ENCODE results near the gene ATXN7L1. TPM values are rescaled to one million over a fixed set of nuclear protein-coding genes. Genes with fewer than 3 reads are reported as not detected.
A peak's percentile ranks its signal among the peaks of the same experiment; 100 is the strongest.

ATXN7L1 gene
- total RNA-seq, 2 experiments from 2014 or later = 3.7 to 4.4 TPM

GRCh38 chr7:105590793-105591192 is 285.6 kb downstream of the ATXN7L1 start:
- no peak overlapping the region for H3K27ac Mint-ChIP-seq
- H3K36me3 Mint-ChIP-seq = no peaks in the 10 kb centered on the region
- no peaks in the 10 kb centered on the region for H3K27me3 Mint-ChIP-seq
- DNase-seq = no peak
- H3K4me1 Mint-ChIP-seq = peaks cover 9% of the 10 kb centered on the region
- H3K9me3 Mint-ChIP-seq = no peaks in the 10 kb centered on the region
- no peak overlapping the region for H3K4me3 Mint-ChIP-seq

GRCh38 chr7:105589356-105590077 is 286.9 kb downstream of the ATXN7L1 start:
- no peaks in the 10 kb centered on the region for H3K27me3 Mint-ChIP-seq
- H3K4me1 Mint-ChIP-seq = peaks cover 9% of the 10 kb centered on the region
- H3K36me3 Mint-ChIP-seq = no peaks in the 10 kb centered on the region
- H3K9me3 Mint-ChIP-seq = no peaks in the 10 kb centered on the region
- H3K4me3 Mint-ChIP-seq = no peak overlapping the region
- no peak overlapping the region for H3K27ac Mint-ChIP-seq
- DNase-seq = peak; percentile 48

- H3K27me3 Mint-ChIP-seq = no peaks in the 10 kb centered on the region
- H3K9me3 Mint-ChIP-seq = peaks cover 3% of the 10 kb centered on the region
- no peaks in the 10 kb centered on the region for H3K36me3 Mint-ChIP-seq
- peaks cover 9% of the 10 kb centered on the region for H3K4me1 Mint-ChIP-seq
- DNase-seq = no peak
- no peak overlapping the region for H3K4me3 Mint-ChIP-seq
- H3K27ac Mint-ChIP-seq = no peak overlapping the region
These were observed 288.3 kb downstream of the ATXN7L1 start for GRCh38 chr7:105587909-105588635.

- peaks cover 16% of the 10 kb centered on the region for H3K4me1 Mint-ChIP-seq
- no peaks in the 10 kb centered on the region for H3K36me3 Mint-ChIP-seq
- peaks cover 3% of the 10 kb centered on the region for H3K9me3 Mint-ChIP-seq
- H3K4me3 Mint-ChIP-seq = no peak overlapping the region
- no peak overlapping the region for H3K27ac Mint-ChIP-seq
- no peak for DNase-seq
- H3K27me3 Mint-ChIP-seq = peaks cover 15% of the 10 kb centered on the region
These were observed 290.4 kb downstream of the ATXN7L1 start for GRCh38 chr7:105585850-105586500.

GRCh38 chr7:105584165-105584564 is 292.2 kb downstream of the ATXN7L1 start:
- Mint-ChIP-seq H3K4me1 (peaks cover 11% of the 10 kb centered on the region), H3K4me3 (no peak overlapping the region), H3K27ac (no peak overlapping the region), H3K9me3 (peaks cover 3% of the 10 kb centered on the region), H3K27me3 (peaks cover 21% of the 10 kb centered on the region), H3K36me3 (no peaks in the 10 kb centered on the region)
- no peak for DNase-seq

GRCh38 chr7:105583061-105583460 is 293.3 kb downstream of the ATXN7L1 start:
- peaks cover 21% of the 10 kb centered on the region for H3K27me3 Mint-ChIP-seq
- H3K27ac Mint-ChIP-seq = no peak overlapping the region
- DNase-seq = no peak
- no peaks in the 10 kb centered on the region for H3K36me3 Mint-ChIP-seq
- H3K4me1 Mint-ChIP-seq = peaks cover 7% of the 10 kb centered on the region
- peaks cover 3% of the 10 kb centered on the region for H3K9me3 Mint-ChIP-seq
- no peak overlapping the region for H3K4me3 Mint-ChIP-seq

- H3K4me1 Mint-ChIP-seq = peaks cover 7% of the 10 kb centered on the region
- H3K9me3 Mint-ChIP-seq = peaks cover 3% of the 10 kb centered on the region
- peak; percentile 68 for DNase-seq
- H3K36me3 Mint-ChIP-seq = no peaks in the 10 kb centered on the region
- H3K27ac Mint-ChIP-seq = peak within 1 kb of the TSS; percentile 29
- peak within 1 kb of the TSS; percentile 74 for H3K4me3 Mint-ChIP-seq
- H3K27me3 Mint-ChIP-seq = peaks cover 21% of the 10 kb centered on the region
These were observed 295.2 kb downstream of the ATXN7L1 start, which contains the start of gene EFCAB10 for GRCh38 chr7:105581066-105581811. Gene EFCAB10 (minus strand): TSS chr7:105581493. CDS start chr7:105581463, 30 bp downstream.

GRCh38 chr7:105580022-105580740 is 296.2 kb downstream of the ATXN7L1 start:
- Mint-ChIP-seq H3K27ac (no peak overlapping the region), H3K9me3 (peaks cover 3% of the 10 kb centered on the region), H3K27me3 (peaks cover 21% of the 10 kb centered on the region), H3K36me3 (no peaks in the 10 kb centered on the region), H3K4me1 (peaks cover 7% of the 10 kb centered on the region), H3K4me3 (no peak overlapping the region)
- DNase-seq = no peak

- no peak for DNase-seq
- no peak overlapping the region for H3K27ac Mint-ChIP-seq
- peaks cover 5% of the 10 kb centered on the region for H3K36me3 Mint-ChIP-seq
- H3K4me1 Mint-ChIP-seq = peaks cover 7% of the 10 kb centered on the region
- peaks cover 1% of the 10 kb centered on the region for H3K9me3 Mint-ChIP-seq
- H3K4me3 Mint-ChIP-seq = no peak overlapping the region
- peaks cover 21% of the 10 kb centered on the region for H3K27me3 Mint-ChIP-seq
These were observed 297.9 kb downstream of the ATXN7L1 start for GRCh38 chr7:105578496-105578895.

- H3K27ac Mint-ChIP-seq = no peak overlapping the region
These were observed 299.1 kb downstream of the ATXN7L1 start for GRCh38 chr7:105577251-105577650.

GRCh38 chr7:105571891-105572290 is 304.5 kb downstream of the ATXN7L1 start:
- Mint-ChIP-seq H3K9me3 (peaks cover 1% of the 10 kb centered on the region), H3K27ac (no peak overlapping the region), H3K36me3 (peaks cover 13% of the 10 kb centered on the region), H3K4me3 (no peak overlapping the region), H3K27me3 (no peaks in the 10 kb centered on the region), H3K4me1 (no peaks in the 10 kb centered on the region)
- no peak for DNase-seq

More at GRCh38 chr7:105577251-105577650, 299.1 kb downstream of the ATXN7L1 start:
- DNase-seq = no peak
- Mint-ChIP-seq H3K27me3 (peaks cover 15% of the 10 kb centered on the region), H3K36me3 (peaks cover 5% of the 10 kb centered on the region), H3K9me3 (peaks cover 1% of the 10 kb centered on the region), H3K4me3 (no peak overlapping the region), H3K4me1 (peaks cover 7% of the 10 kb centered on the region)

GRCh38 chr7:105567821-105568220 is 308.6 kb downstream of the ATXN7L1 start:
- H3K36me3 Mint-ChIP-seq = peaks cover 19% of the 10 kb centered on the region
- H3K9me3 Mint-ChIP-seq = no peaks in the 10 kb centered on the region
- H3K4me3 Mint-ChIP-seq = no peak overlapping the region
- H3K27ac Mint-ChIP-seq = peak overlapping the region; percentile 48
- no peaks in the 10 kb centered on the region for H3K27me3 Mint-ChIP-seq
- no peaks in the 10 kb centered on the region for H3K4me1 Mint-ChIP-seq
- DNase-seq = no peak

- Mint-ChIP-seq H3K4me1 (no peaks in the 10 kb centered on the region), H3K27me3 (no peaks in the 10 kb centered on the region), H3K27ac (no peak overlapping the region), H3K4me3 (no peak overlapping the region), H3K36me3 (peaks cover 25% of the 10 kb centered on the region), H3K9me3 (no peaks in the 10 kb centered on the region)
- DNase-seq = no peak
These were observed 309.4 kb downstream of the ATXN7L1 start for GRCh38 chr7:105567024-105567423.

- Mint-ChIP-seq H3K27me3 (no peaks in the 10 kb centered on the region), H3K27ac (no peak overlapping the region), H3K36me3 (peaks cover 26% of the 10 kb centered on the region), H3K4me1 (no peaks in the 10 kb centered on the region), H3K9me3 (no peaks in the 10 kb centered on the region), H3K4me3 (no peak overlapping the region)
- DNase-seq = no peak
These were observed 311.2 kb downstream of the ATXN7L1 start for GRCh38 chr7:105565190-105565589.
